HTR-8/SVneo (cell line): ENCODE measurements around the gene ARHGAP45.
"Not testable (repeated sequence)": the region's sequence is repeated elsewhere in the genome, so short reads cannot be mapped to it uniquely, and the experiment has no call there.

Experiments used
- DNase-seq: peaks from one replicate; pipeline ENCODE4 v3.0.0; 2011; ENCODE audit warnings: low spot score, mixed read lengths; ENCODE audit not compliant: insufficient read length
- FAIRE-seq: peaks from 2 replicates; lab custom pipeline; 2011; peaks lifted over from hg19 to GRCh38; lab: Jason Lieb, UNC

The ARHGAP45 gene

DNA sequence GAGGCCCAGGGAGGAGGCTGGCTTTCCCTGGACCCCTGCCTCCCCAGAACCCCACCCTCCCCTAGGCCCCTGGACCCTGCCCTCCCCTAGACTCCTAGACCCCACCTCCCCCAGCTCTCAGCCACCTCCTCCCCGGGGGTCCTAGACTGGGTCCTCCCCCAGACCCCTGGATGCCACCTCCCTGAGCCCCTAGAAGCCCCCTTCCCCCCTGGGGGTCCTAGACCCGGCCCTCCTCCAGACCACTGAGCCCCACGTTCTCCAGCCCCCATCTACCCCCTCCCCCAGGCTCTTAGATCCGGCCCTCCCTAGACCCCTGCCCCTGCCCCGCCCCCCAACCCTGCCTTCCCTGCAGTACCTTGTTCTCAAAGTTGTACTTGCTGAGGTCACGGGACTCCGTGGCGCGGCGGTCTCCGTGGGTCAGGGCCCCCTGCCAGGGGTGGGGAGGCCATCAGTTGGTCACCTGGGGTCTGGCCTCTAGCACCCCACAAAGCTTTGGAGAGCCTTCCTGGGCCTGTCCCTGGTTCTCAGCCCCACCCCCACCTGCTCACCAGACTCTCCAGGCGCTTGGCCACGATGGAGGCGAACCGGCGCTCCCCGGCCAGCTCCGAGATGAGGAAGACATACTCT is 44.8 kb downstream of the ARHGAP45 start:
- FAIRE-seq (no peak), DNase-seq (no peak)

DNA sequence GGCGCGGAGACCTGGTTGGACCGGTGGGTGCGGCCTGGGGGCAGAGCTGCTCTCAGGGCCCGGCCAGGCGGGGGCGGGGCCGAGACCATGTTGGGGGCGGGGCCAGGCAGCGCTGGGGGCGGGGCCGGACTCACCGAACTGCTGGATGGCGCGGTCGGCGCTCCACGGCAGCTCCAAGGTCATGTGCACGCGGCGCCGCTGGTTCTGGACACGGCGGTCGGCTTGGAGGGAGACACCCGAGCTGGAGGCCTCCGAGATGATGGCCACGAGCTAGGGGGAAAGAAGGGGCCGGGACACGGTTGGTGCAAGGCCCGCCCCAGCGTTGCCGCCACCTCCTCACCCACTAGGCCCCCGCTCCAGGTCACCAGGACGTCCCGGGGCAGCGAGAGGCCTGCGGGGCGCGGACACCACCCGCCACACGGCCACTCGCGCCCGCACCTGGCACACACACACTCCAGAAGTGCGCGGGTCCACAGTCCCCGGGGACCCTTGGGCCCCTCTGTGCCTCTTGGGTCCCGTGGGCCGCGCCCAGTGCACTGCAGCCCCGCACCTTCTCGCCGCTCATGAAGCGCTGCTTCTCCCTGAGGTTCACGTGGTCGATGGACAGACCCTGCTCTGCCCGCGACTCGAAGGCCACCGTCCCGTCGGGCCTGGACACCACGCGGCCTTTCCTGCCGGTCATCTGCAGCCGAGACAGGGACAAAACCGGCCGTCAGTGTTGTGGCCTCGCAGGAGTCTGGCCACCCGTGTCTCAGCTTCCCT is 45.5 kb downstream of the ARHGAP45 start:
- FAIRE-seq (no peak), DNase-seq (no peak)

- FAIRE-seq = peak; percentile 83
These were observed 46.3 kb downstream of the ARHGAP45 start for GRCh38 chr19:1113030-1113985.

DNA sequence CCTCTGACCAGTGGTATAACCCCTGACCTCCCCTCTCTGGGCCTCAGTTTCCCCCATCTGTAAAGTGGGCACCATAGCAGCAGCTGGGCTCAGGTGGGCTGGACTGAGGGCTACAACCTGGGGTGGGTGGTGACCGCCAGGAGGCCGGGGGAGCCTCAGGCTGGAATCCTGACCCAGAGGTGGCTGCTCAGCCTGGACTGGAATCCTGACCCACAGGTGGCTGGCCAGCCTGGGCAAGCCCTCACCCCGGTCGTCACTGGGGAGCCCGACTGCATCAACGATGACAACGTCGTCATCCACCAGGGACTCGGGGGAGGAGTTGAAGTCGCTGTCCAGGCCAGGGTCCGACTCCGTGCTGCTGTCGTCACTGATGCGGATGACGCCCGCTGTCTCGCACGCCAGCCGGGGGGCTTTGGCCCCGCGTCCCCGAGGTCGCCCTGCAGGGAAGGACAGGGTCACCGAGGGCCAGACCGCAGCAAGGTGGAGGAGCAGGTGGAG is 47.1 kb downstream of the ARHGAP45 start:
- no peak for DNase-seq
- no peak for FAIRE-seq

More at GRCh38 chr19:1113030-1113985, 46.3 kb downstream of the ARHGAP45 start:
- DNase-seq = peak; percentile 83

GRCh38 chr19:1114728-1115127 is 47.8 kb downstream of the ARHGAP45 start:
- FAIRE-seq, DNase-seq: not testable (repeated sequence)

DNA sequence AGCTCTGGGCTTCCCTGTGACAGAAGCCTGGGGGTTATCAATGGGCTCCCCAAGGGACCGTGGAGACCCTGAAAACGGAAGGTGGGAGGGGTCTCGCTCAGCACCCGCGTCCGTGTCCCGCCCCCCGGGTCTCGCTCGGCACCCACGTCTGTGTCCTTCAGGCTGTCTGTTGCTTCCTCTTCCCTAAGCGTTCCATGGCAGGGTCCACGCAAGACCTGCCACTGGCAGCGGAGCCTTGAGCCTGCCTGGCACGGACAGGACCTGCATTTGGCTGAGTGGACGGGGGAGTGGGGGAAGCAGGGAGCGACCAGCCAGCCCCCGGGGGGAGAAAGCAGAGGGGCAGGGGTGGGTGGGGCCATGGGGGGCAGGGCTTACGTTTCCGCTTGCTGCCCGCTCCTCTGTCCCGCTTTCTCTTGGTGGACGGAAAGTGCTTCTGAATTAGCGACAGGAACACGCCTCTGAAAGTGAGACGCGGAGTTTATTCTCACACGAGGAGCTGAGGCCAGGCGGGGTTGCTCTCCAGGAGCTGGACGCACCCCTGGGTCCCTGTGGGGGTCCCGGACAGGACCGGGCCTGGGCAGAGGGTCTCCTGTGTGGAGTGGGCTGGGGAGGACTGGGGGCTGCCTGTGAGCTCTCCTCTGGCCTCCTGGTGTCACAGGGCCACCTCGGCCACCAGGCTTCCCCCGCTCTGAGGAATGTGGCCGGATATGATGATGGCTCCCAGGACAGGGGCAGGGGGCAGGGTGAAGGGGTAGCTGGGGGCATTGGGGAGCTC is 48.9 kb downstream of the ARHGAP45 start:
- FAIRE-seq = no peak

DNA sequence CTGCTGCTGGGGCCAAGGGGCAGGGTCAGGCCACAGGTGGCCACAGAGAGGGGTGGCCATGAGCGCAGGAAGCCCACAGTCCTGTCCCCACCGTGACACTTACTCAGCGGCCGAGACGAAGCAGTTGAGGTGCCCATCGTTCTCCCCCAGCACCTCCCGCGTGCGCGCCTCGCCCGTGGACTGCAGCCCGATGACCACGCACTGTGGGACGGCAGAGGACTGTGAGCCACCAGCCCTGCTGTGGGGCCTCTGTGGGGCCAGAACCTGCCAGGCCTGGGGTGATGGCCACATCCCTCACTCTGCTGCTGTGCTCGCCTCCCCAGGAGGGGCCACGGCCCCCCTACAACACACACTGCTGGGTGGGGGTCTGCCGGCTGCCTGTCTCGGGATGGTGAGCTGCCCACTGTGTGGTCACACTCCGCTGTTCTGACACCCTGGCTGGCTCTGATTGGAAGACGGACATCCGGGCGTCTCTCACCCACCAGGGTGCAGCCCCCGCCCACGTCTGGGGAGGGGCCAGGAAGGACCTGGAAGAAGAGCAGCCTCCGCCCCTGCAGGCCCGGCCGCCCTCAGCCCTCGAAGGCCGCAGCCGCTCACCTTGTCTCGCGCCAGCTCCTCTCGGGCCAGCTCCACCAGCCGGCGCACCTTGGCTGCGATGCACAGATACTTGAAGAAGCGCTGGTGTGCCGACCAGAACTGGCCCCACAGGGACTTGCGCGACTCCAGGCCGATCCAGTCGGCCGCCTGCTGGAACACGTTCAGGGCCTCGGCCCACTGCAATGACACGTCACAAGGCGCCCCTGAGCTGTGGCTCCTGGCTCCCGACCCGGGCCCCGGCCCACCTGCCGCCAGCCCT is 50.0 kb downstream of the ARHGAP45 start:
- FAIRE-seq (no peak), DNase-seq (no peak)

More for the DNA sequence above, 48.9 kb downstream of the ARHGAP45 start:
- no peak for DNase-seq

DNA sequence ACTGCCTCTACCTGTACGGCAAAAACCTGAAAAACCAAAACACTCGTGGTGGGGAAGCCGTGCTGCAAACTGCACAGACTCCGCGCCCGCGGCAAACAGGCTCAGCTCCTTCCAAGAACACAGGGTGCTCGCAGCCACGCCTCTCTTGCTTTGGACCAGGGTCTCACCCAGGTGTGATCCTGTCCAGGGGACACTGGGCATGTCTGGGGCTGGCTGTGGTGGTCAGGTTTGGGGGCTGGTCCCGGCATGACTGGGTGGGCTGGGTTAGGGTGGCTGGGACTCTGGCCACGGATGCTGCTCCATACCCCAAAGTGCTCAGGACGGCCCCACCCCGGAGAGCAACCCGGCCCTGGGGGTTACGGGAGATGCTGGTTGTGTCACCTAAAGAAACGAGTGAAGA is 50.7 kb downstream of the ARHGAP45 start:
- DNase-seq (no peak), FAIRE-seq (no peak)

DNA sequence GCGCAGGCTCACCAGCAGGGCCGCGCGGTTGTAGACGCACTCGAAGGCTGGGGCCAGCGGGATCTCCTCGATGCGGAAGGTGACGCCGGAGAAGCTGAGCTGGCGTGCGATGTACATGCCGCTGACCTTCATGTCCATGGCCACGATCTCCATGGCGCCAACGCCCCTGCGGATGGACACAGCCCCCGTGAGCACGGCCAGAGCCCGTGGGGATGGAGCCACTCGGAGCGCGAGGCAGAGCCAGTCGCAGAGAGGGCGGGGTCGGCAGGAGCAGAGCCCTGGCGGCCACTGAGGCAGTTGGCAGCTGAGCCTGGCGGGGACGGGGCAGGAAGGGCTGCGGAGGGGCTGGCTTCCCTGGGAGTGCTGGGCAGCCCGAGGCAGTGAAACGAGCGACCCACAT is 52.0 kb downstream of the ARHGAP45 start:
- FAIRE-seq (no peak), DNase-seq (no peak)

DNA sequence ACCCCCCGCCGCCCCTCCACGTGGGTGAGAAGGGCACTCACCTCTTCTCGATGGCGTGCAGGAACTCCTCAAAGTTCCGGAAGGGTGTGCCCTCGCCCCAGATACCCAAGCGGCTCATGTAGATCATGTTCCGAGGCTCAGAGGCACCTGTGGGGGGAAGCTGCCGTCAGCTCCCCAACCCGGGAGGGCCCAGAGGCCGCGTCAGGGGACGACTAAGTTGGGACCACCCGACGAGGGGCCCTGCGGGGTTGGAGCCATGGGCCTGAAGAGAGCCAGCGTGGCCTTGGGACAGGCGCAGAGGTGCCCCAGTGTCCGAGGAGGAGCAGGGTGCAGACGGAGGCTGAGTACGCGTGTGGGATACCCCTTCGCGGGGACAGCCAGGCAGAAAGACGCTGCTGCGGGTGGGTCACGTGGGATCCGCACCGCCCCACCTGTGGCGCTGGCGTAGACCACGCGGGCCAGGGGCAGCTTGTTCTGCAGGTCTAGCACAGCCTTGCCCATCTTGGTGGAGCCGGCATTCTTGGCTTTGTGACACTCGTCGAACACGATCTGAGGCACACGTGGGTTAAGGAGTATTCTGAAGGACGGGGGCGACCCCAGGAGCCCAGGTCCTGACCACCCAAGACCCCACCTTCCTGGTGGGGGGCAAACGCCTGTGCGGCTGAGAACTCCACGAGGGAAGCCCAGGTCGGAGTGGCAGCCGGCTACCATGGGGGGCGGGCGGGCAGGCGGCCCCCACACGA is 52.7 kb downstream of the ARHGAP45 start:
- FAIRE-seq = no peak
- no peak for DNase-seq

DNA sequence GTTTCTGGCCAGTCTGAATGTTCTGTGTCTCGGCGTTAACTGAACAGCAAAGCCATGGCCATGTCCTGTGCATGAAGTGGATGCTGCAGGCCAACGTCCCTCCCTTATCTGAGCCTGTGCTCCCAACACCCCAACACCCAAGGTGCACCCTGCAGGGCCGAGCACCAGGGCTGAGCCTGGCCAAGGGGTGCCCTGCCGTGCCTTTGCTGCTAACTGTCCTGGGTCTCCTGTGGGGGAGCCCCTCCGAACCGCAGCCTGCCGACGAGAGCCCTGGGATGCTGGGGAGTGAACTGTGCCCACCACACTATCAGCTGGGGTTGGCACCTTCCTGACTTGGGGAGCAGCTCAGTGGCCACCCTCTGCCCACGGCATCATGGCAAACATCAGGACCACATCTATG is 54.4 kb downstream of the ARHGAP45 start:
- no peak for FAIRE-seq
- no peak for DNase-seq

DNA sequence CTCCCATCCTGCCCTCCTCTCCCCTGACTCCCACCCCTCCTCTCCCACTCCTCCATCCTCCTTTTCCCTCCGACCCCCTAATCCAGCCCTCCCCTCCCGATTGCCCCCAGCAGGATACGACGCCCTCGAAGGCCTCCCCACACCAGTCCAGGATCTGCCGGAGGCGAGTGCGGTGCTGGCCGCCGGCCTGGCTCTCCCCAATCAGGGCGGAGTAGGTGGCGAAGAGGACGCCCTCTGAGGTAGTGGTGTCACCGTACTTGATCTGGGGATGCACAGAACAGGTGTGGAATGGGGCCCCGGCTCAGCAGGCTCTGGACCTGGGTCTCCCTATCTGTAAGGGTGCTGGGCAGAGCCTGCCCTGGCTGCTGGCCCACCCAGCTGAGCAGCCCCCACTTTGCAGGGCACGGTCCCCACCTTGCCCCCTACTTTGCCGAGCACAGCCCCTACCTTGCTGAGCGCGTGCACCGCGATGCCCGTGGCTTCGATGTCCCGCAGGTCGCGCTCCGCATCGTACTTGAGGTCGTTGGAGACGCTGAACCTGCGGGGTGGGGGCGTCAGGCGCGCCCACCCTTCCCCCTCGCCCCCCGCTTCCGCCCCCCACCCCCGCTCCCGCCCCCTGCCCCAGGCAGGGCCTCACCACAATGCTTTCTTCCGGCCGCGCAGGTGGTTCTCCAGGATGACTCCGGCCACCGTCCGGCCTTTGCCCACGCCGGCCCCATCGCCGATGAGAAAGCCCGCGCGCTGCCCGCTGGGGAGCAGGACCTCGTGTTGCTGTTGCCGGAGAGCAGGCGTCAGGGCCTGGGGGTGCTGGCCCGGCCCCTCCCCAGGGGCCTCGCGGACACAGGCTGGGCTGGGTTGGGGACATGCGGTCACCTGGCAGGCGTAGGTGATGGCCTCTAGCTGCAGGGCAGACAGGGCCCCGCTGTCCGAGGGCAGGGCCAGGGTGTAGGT is 55.3 kb downstream of the ARHGAP45 start:
- DNase-seq (no peak), FAIRE-seq (no peak)

DNA sequence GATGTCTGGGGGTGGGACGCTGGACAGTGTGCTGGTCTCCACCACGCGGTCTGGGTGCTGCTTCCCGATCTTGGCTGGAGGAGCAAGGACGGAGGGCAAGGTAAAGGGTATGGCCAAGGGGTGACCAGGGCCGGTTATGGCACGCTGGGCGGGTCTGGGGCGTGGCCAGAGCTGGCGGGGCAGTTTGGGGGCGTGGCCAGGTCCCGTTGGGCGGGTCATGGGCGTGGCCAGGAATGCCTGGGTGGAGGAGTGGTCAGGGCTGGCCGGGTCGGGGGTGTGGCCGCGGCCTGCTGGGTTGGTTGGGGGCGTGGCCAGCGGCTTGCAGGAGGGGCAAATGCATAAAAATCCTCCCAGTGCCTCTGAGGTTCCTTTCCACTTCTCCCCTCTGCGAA is 56.0 kb downstream of the ARHGAP45 start:
- FAIRE-seq (peak; percentile 36), DNase-seq (peak; percentile 67)

DNA sequence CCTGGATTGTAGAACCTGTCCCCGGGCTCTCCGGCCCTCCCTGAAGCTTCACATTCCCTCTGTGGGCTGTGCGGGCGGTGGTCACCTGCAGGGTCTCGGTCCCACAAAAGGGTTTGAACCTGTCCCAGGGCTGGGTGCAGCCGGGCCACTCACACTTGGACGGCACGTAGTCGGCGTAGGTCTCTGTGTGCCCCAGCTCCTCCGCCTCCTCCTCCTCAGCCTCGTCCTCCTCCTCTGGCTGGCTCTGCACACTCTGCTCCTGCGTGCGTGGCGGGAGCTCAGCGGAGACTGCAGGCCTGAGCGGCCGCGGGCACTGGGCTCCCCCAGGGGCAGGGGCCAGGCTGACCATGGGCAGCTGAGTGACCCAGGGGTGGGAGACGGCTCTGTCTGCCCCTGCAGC is 56.4 kb downstream of the ARHGAP45 start:
- no peak for FAIRE-seq
- no peak for DNase-seq

GRCh38 chr19:1123885-1124677 is 57.1 kb downstream of the ARHGAP45 start:
- DNase-seq (no peak), FAIRE-seq (no peak)
